SU-DHL-6 (cell line): Measurements from ENCODE around the gene RNF17.

Experiments used
- H2AFZ ChIP-seq: fragments of 200-600 bp; sonication (generic); 2 replicates; pipeline ENCODE4 v1.6.1; 2014; ENCODE audit warnings: low read depth, mild to moderate bottlenecking, moderate library complexity, mixed read lengths, antibody characterized with exemption, low read length; ENCODE audit not compliant: severe bottlenecking
- H3F3A ChIP-seq: fragments of 200-600 bp; shearing (Covaris generic); 2 replicates; pipeline ENCODE4 v1.6.0; 2016; ENCODE audit warnings: antibody characterized with exemption, mild to moderate bottlenecking; ENCODE audit not compliant: insufficient read depth
- H3K27ac ChIP-seq: fragments of 200-600 bp; sonication (generic); 2 replicates; pipeline ENCODE4 v1.5.1; 2016; ENCODE audit warnings: low read depth, mild to moderate bottlenecking, low read length, moderate library complexity, mixed read lengths
- H3K27me3 ChIP-seq: fragments of 200-600 bp; sonication (generic), shearing (Covaris generic); 2 replicates; pipeline ENCODE4 v1.6.0; 2014; ENCODE audit warnings: mild to moderate bottlenecking, low read length
- H3K36me3 ChIP-seq: fragments of 200-600 bp; sonication (generic); 2 replicates; pipeline ENCODE4 v1.6.1; 2014; ENCODE audit warnings: mild to moderate bottlenecking, low read length, mixed read lengths
- H3K4me2 ChIP-seq: fragments of 300-600, 200-600 bp; shearing (Covaris generic), sonication (generic); 2 replicates; pipeline ENCODE4 v1.6.0; 2014; ENCODE audit warnings: low read length, low read depth, mild to moderate bottlenecking; ENCODE audit not compliant: poor library complexity, severe bottlenecking
- H3K4me3 ChIP-seq: fragments of 200-600 bp; sonication (generic); 2 replicates; pipeline ENCODE4 v1.5.1; 2014; ENCODE audit warnings: antibody characterized with exemption, low read length, mild to moderate bottlenecking, mixed read lengths; ENCODE audit not compliant: insufficient read depth, poor library complexity, severe bottlenecking
- H3K79me2 ChIP-seq: fragments of 200-600 bp; sonication (generic); 2 replicates; pipeline ENCODE4 v1.6.1; 2014; ENCODE audit warnings: mild to moderate bottlenecking, low read length, moderate library complexity; ENCODE audit not compliant: insufficient read depth
- H3K9ac ChIP-seq: fragments of 200-600 bp; sonication (generic); 2 replicates; pipeline ENCODE4 v1.7.0; 2014; ENCODE audit warnings: mild to moderate bottlenecking, low read length
- H3K9me2 ChIP-seq: fragments of 200-600 bp; sonication (generic); replicated peaks from 2 replicates; pipeline ENCODE4 v1.6.1; 2014; ENCODE audit warnings: low read length; ENCODE audit not compliant: insufficient read depth
- H3K9me3 ChIP-seq: fragments of 200-600 bp; sonication (generic); 2 replicates; pipeline ENCODE4 v1.6.1; 2014; ENCODE audit warnings: low read length, mixed read lengths; ENCODE audit not compliant: insufficient read depth
- H4K20me1 ChIP-seq: fragments of 200-600 bp; sonication (generic); 2 replicates; pipeline ENCODE4 v1.6.1; 2014; ENCODE audit warnings: low read depth, mild to moderate bottlenecking, antibody characterized with exemption, low read length, moderate library complexity, mixed read lengths
- EZH2phosphoT487 ChIP-seq: fragments of 200-600 bp; sonication (generic), shearing (Covaris generic); conservative IDR thresholded peaks from 2 replicates; pipeline ENCODE4 v1.6.1; 2018; ENCODE audit warnings: mild to moderate bottlenecking, antibody characterized with exemption, low read length, moderate library complexity, mixed read lengths
- TF ChIP-seq, protein P1 (sequence below): fragments of 200-600 bp; sonication (generic); IDR thresholded peaks from one replicate; pipeline ENCODE4 v1.5.1; 2017; ENCODE audit warnings: antibody characterized with exemption, mild to moderate bottlenecking, low read length, moderate library complexity; ENCODE audit not compliant: insufficient read depth, poor library complexity, severe bottlenecking

RNF17 gene

DNA sequence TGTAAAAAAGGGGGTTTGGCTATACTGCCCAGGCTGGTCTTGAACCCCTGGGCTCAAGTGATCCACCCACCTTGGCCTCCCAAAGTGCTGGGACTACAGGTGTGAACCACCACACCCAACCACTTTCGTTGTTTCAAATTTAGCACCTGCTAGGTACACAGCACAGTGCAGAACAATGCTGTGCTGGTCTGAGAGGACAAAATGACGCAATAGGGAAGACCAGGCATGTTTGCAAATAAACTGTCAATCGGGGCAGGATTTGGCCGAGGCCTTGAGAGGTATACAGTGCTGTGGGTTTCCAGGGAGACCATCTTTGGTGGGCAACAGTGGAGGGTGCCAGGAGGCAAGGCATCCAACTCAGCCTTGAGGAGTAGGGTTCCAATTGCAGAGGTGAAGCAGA lies 46.8 kb upstream of the RNF17 start:
- no peak overlapping the region for H3K27ac ChIP-seq
- H3K9ac ChIP-seq: no peak overlapping the region
- H3K9me3 ChIP-seq: no peaks in the 10 kb centered on the region
- no peak overlapping the region for H3K4me2 ChIP-seq
- H3K27me3 ChIP-seq: no peaks in the 10 kb centered on the region
- no peaks in the 10 kb centered on the region for H3K9me2 ChIP-seq
- H3F3A ChIP-seq: no peaks in the 10 kb centered on the region
- no peaks in the 10 kb centered on the region for H4K20me1 ChIP-seq
- TF ChIP-seq EZH2phosphoT487: no peak
- TF ChIP-seq, protein P1, sequence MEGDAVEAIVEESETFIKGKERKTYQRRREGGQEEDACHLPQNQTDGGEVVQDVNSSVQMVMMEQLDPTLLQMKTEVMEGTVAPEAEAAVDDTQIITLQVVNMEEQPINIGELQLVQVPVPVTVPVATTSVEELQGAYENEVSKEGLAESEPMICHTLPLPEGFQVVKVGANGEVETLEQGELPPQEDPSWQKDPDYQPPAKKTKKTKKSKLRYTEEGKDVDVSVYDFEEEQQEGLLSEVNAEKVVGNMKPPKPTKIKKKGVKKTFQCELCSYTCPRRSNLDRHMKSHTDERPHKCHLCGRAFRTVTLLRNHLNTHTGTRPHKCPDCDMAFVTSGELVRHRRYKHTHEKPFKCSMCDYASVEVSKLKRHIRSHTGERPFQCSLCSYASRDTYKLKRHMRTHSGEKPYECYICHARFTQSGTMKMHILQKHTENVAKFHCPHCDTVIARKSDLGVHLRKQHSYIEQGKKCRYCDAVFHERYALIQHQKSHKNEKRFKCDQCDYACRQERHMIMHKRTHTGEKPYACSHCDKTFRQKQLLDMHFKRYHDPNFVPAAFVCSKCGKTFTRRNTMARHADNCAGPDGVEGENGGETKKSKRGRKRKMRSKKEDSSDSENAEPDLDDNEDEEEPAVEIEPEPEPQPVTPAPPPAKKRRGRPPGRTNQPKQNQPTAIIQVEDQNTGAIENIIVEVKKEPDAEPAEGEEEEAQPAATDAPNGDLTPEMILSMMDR: no peak
- H3K79me2 ChIP-seq: no peaks in the 10 kb centered on the region
- H3K4me3 ChIP-seq: no peak overlapping the region
- no peaks in the 10 kb centered on the region for H3K36me3 ChIP-seq
- no peak overlapping the region for H2AFZ ChIP-seq

DNA sequence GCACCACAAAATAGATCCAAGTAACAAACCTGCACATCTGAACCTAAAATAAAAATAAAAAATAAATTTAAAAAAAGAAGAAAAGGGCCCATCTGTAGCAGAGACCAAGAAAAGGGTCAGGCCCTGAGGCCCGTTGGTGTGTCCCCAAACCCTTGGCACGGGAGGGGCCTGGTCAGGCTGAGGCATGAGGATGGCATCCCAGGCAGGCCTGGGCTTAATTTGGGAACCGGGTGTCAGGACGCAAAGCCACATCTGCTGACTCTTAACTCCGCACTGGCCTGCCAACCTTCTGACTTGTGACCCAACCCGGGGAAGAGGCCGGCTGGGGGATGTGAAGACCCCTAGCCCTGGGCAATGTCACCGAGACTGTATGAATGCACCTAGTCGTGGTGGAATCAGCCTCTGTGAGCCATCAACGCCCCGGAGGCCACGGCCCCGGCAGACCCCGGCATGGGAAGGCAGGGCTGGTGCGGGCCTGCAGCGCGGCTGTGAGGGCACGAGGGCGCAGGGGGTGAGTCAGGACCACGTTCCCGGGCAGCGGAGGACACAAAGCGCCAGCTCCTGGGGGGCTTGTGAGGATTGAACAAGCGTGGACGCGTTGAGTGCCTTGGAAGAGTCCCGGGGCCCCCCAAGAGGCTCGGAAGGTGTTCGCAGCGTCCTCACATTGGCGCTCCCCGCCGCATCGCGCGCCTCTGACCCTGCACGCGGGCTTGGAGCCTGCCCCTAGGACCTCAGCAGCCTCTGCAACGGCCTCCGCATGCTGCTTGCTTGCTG lies 45.6 kb upstream of the RNF17 start:
- no peaks in the 10 kb centered on the region for H4K20me1 ChIP-seq
- H3K4me3 ChIP-seq: no peak overlapping the region
- no peaks in the 10 kb centered on the region for H3K27me3 ChIP-seq
- no peak overlapping the region for H3K9ac ChIP-seq
- TF ChIP-seq EZH2phosphoT487: no peak
- TF ChIP-seq, protein P1: no peak
- no peaks in the 10 kb centered on the region for H3K9me3 ChIP-seq
- H3K36me3 ChIP-seq: no peaks in the 10 kb centered on the region
- no peak overlapping the region for H3K27ac ChIP-seq
- H3F3A ChIP-seq: no peaks in the 10 kb centered on the region
- H2AFZ ChIP-seq: no peak overlapping the region
- H3K4me2 ChIP-seq: no peak overlapping the region
- no peaks in the 10 kb centered on the region for H3K9me2 ChIP-seq
- no peaks in the 10 kb centered on the region for H3K79me2 ChIP-seq

DNA sequence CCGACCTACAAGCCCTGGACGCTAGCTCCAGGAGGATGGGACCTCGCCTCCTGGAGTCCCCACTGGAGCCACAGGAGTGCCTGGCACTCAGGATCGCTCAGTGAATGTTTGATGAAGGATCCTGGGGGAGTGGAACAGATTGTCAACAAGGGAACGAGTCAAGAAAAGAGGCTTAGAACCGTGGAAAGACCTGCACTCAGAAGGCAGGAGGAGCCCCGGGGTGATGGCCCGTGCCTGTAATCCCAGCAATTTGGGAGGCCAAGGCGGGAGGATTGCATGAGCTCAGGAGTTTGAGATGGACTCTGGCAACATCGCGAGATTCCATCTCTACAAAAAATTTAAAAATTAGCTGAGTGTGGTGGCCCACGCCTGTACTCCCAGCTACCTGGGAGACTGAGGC lies 44.8 kb upstream of the RNF17 start:
- no peaks in the 10 kb centered on the region for H3F3A ChIP-seq
- H3K9me2 ChIP-seq: no peaks in the 10 kb centered on the region
- no peak overlapping the region for H3K4me2 ChIP-seq
- no peaks in the 10 kb centered on the region for H3K79me2 ChIP-seq
- no peak overlapping the region for H3K27ac ChIP-seq
- no peaks in the 10 kb centered on the region for H3K27me3 ChIP-seq
- H3K4me3 ChIP-seq: no peak overlapping the region
- no peaks in the 10 kb centered on the region for H4K20me1 ChIP-seq
- no peaks in the 10 kb centered on the region for H3K36me3 ChIP-seq
- H2AFZ ChIP-seq: no peak overlapping the region
- H3K9me3 ChIP-seq: no peaks in the 10 kb centered on the region
- TF ChIP-seq, protein P1: no peak
- TF ChIP-seq EZH2phosphoT487: no peak
- H3K9ac ChIP-seq: no peak overlapping the region
